Stomach (tissue), 9 donors: ENCODE results near the gene RFC5. TPM values are rescaled to one million over a fixed set of nuclear protein-coding genes. Genes with fewer than 3 reads are reported as not detected.

ENCODE experiments used
- DNase-seq, 2 donors: peaks; one replicate each; pipeline versions ENCODE4 v3.0.0 to v3.0.0-alpha.2; 2013 to 2019
- H3K27ac ChIP-seq, 5 donors: fragments of 200-600 bp in 4 of 5; sonication (generic) in 4 of 5; one replicate each; pipeline ENCODE4 v1.5.1; 2013 to 2019; ENCODE audit warnings: mild to moderate bottlenecking in 1 of 5, moderate library complexity in 1 of 5
- H3K27me3 ChIP-seq, 3 donors: fragments of 200-600 bp; sonication (generic); one replicate each; pipeline ENCODE4 v1.5.1; 2017 to 2019; ENCODE audit warnings: mixed run types in 1 of 3
- H3K36me3 ChIP-seq, 4 donors: fragments of 200-600 bp; sonication (generic); 1 replicate in 3 of 4; 2 replicates in 1 of 4; pipeline ENCODE4 v1.5.1; 2016 to 2019
- H3K4me1 ChIP-seq, 4 donors: fragments of 200-600 bp; sonication (generic); one replicate each; pipeline ENCODE4 v1.5.1; 2016 to 2019
- H3K4me3 ChIP-seq, 4 donors: fragments of 200-600 bp; sonication (generic) in 3 of 4; one replicate each; pipeline ENCODE4 v1.5.1; 2016 to 2019; ENCODE audit warnings: mild to moderate bottlenecking in 1 of 4
- H3K9me3 ChIP-seq, 4 donors: fragments of 200-600 bp; sonication (generic); one replicate each; pipeline ENCODE4 v1.5.1; 2016 to 2019
- EP300 ChIP-seq: sonication (generic); formaldehyde crosslinking; IDR thresholded peaks from one replicate; pipeline ENCODE4 v1.6.1; 2017; ENCODE audit warnings: antibody characterized with exemption
- POLR2A ChIP-seq, 4 donors: fragments of 450-650 bp; IDR thresholded peaks; one replicate each; pipeline ENCODE4 v1.6.1; 2016; ENCODE audit warnings: antibody characterized with exemption in 4 of 4, control low read depth in 2 of 4, mild to moderate bottlenecking in 1 of 4, moderate library complexity in 1 of 4
- POLR2AphosphoS5 ChIP-seq, 3 donors: sonication (generic); formaldehyde crosslinking; IDR thresholded peaks; one replicate each; pipeline ENCODE4 v1.6.1; 2016; ENCODE audit warnings: antibody characterized with exemption in 3 of 3
- WGBS, 5 donors: extraction: QIAGEN DNeasy Blood & Tissue Kit in 3 of 5; methylation state at CpG; one replicate each; pipeline versions ENCODE4 v1.1.5 to v1.1.7; 2013 to 2018; 5-methylcytosine and 5-hydroxymethylcytosine counted together
- intact Hi-C: fragments of 100-400 bp; cut with DNase I; formaldehyde crosslinking; loops from one replicate; pipeline ENCODE4 v1.15.1; 2023; ENCODE audit warnings: low total_unique reads
- polyA plus RNA-seq, 3 donors: library from polyadenylated mRNA; stranded (reverse); fragments of 200-250 nt; gene quantifications; one replicate each; pipeline ENCODE4 v1.2.3, GENCODE V29; 2013
- total RNA-seq, 5 donors: library from RNA; depleted of rRNA; stranded (reverse); fragments of >200 nt; gene quantifications; one replicate each; pipeline versions ENCODE4 v1.1.0 to v1.2.3, GENCODE V29; 2014 to 2016
- TF ChIP-seq, protein P1 (sequence below), 7 experiments: fragments of 450-650 bp in 4 of 7; fragments of 200-600 bp in 3 of 7; sonication (generic) in 3 of 7; IDR thresholded peaks; one replicate each; pipeline ENCODE4 v1.5.1; 2016 to 2019; ENCODE audit warnings: antibody characterized with exemption in 7 of 7, control low read depth in 2 of 7, mild to moderate bottlenecking in 1 of 7
- donor health status: healthy with polysubstance abuse.
- donor health status: Bipolar disorder and iron deficiency.
- donor health status: healthy.

Gene RFC5
- total and polyA plus RNA-seq, 8 donors, result 1.3 to 238 (median 10.7) TPM; not detected in 1

DNA sequence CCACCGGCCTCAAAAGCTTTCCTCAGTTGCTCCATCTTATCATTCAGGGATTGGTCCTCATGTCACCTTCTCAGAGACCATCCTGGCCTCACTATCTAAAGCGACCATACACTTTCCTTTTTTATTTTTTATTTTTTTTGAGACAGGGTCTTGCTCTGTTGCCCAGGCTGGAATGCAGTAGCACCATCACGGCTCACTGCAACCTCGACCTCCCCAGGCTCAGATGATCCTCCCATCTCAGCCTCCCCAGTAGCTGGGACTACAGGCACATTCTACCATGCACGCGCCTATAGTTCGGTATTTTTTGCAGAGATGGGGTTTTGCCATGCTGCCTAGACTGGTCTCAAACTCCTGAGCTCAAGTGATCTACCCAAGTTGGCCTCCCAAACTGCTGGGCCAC is 41.7 kb downstream of the RFC5 start:
- 87 to 95% (median 91%) methylated on average over 7 of the region's 7 CpGs for WGBS, 5 donors
- H3K36me3 ChIP-seq, result no peaks in the 10 kb centered on the region
- no peaks in the 10 kb centered on the region for H3K9me3 ChIP-seq
- intact Hi-C loops, result no loop called here
- TF ChIP-seq EP300, result no peak
- no peak for TF ChIP-seq POLR2AphosphoS5 (IDR thresholded peaks at IDR 0.05)
- TF ChIP-seq, protein P1, sequence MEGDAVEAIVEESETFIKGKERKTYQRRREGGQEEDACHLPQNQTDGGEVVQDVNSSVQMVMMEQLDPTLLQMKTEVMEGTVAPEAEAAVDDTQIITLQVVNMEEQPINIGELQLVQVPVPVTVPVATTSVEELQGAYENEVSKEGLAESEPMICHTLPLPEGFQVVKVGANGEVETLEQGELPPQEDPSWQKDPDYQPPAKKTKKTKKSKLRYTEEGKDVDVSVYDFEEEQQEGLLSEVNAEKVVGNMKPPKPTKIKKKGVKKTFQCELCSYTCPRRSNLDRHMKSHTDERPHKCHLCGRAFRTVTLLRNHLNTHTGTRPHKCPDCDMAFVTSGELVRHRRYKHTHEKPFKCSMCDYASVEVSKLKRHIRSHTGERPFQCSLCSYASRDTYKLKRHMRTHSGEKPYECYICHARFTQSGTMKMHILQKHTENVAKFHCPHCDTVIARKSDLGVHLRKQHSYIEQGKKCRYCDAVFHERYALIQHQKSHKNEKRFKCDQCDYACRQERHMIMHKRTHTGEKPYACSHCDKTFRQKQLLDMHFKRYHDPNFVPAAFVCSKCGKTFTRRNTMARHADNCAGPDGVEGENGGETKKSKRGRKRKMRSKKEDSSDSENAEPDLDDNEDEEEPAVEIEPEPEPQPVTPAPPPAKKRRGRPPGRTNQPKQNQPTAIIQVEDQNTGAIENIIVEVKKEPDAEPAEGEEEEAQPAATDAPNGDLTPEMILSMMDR (IDR thresholded peaks at IDR 0.05), result no peak
- TF ChIP-seq POLR2A (IDR thresholded peaks at IDR 0.05), result no peak
- H3K27me3 ChIP-seq, result no peaks in the 10 kb centered on the region
- DNase-seq, result no peak
- peak overlapping the region in 3 of 5 donors; percentile 97 to 99 (median 99) for H3K27ac ChIP-seq
- H3K4me1 ChIP-seq, result peaks cover 35 to 84% (median 74%) of the 10 kb centered on the region in 4 donors
- no peak overlapping the region for H3K4me3 ChIP-seq

DNA sequence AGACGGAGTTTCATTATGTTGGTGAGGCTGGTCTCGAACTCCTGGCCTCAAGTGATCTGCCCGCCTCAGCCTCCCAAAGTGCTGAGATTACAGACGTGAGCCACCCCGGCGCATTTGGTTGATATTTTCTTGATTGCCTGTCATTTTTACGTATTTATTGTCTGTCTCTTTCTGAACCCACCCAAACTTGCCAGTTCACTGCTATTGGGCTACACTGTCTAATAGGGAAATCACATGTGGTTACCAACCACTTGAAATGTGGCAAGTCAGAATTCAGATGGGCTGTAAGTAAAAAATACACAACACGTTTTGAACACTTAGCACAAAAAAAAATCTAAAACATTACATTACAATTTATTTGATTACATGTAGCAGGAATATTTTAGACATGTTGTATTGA is 42.4 kb downstream of the RFC5 start:
- intact Hi-C loops, result no loop called here
- no peak for DNase-seq
- Histone ChIP-seq H3K36me3 (no peaks in the 10 kb centered on the region), H3K9me3 (no peaks in the 10 kb centered on the region), H3K27me3 (no peaks in the 10 kb centered on the region), H3K4me3 (no peak overlapping the region), H3K4me1 (peaks cover 35 to 84% (median 74%) of the 10 kb centered on the region in 4 donors), H3K27ac (peak overlapping the region; percentile 28 to 99 (median 98))
- TF ChIP-seq POLR2AphosphoS5 (IDR thresholded peaks at IDR 0.05) (no peak), EP300 (no peak), POLR2A (IDR thresholded peaks at IDR 0.05) (no peak)
- TF ChIP-seq, protein P1 (IDR thresholded peaks at IDR 0.05), result no peak
- 86% methylated on average over 8 of the region's 8 CpGs for WGBS, 5 donors

DNA sequence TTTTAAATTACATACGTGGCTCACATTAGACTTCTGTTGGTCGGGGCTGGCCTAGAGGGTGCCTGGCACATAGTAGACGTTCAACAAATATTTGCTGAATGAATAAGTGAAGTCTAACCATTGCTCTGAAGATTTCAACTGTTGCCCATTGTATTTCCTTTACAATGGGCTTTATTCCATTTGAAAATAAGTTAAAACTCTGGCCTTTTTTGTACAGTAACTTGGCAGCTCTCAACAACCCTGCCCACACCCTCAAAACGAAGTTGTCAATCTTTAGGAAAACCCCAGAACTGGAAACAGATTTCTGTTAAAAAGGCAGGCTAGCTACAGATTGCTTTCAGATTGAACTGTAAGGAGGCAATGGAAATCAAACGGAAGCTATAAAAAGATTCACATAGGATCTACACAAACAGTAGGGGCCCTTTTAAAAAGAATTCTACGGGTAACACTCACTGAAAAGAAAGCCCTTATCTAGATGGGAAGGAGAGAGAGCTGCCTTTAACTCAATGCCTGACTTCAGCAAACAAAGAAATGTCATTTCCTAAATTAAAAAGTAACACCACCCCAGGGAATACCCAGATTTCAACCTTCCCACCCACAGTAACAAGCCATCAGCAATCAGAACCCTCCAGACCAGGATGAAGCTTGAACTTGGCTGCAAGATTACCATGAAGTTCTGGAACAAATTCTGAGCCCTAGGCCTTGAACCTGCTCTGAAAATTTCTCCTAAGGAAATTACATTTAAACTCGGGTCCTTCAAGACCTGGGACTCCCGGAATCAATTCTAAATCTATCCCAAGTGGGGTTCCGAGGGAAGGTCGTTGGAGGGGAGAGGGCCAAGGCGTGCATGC is 43.1 kb downstream of the RFC5 start:
- peak in 1 of 2 donors; percentile 25 for DNase-seq
- intact Hi-C loops, result no loop called here
- 7 to 19% (median 14%) methylated on average over 11 of the region's 11 CpGs for WGBS, 5 donors
- Histone ChIP-seq H3K4me3 (peak overlapping the region; percentile 65 to 83 (median 76)), H3K9me3 (no peaks in the 10 kb centered on the region), H3K27me3 (no peaks in the 10 kb centered on the region), H3K36me3 (no peaks in the 10 kb centered on the region), H3K27ac (peak overlapping the region; percentile 97 to 99 (median 98)), H3K4me1 (peaks cover 36 to 84% (median 72%) of the 10 kb centered on the region in 4 donors)
- TF ChIP-seq POLR2A (IDR thresholded peaks at IDR 0.05) (no peak), POLR2AphosphoS5 (IDR thresholded peaks at IDR 0.05) (no peak), EP300 (no peak)
- TF ChIP-seq, protein P1 (IDR thresholded peaks at IDR 0.05), result no peak

DNA sequence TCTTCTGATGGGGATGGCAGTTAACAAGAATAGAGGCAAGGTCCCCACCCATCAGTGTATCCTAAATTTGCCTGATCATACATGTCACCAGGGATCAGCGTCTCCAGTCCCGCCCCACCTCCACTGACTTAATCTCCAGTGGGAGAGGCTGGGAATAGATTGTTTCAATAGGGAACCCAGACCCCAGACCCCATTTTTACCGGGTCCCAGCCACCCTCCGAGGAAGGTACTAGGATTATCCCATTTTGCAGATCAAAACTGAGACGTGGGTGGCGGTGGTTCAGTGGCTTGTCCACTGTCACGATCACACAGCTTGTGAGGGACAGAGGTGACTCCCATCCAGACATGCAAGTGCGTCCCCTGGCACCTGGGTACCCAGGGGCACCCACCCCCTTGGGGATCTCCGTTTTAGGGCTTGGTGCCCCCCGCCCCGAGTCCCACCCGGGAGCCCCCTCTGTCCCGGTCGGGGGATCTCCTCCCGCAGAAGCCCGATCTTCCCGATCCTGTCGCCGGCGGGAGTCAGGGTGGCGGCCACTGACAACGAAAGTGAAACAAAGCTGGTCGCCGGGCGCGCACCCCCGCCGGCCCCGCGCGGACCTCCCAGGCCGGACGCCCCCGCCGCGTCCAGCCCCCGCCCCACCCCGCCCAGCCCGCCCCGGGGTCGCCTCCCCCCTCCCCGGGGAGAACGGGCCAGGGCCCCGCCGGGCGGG is 44.0 kb downstream of the RFC5 start:
- 1 to 4% (median 1%) methylated on average over 7 to 44 of the region's 46 CpGs for WGBS, 5 donors
- H3K4me3 ChIP-seq, result peak overlapping the region; percentile 65 to 83 (median 76)

More for the DNA sequence above, 44.0 kb downstream of the RFC5 start:
- Histone ChIP-seq H3K27ac (peak overlapping the region; percentile 97 to 99 (median 98)), H3K4me1 (peaks cover 31 to 84% (median 66%) of the 10 kb centered on the region in 4 donors), H3K27me3 (no peaks in the 10 kb centered on the region), H3K36me3 (no peaks in the 10 kb centered on the region), H3K9me3 (no peaks in the 10 kb centered on the region)
- peak; percentile 63 to 78 for DNase-seq
- TF ChIP-seq POLR2A (IDR thresholded peaks at IDR 0.05), result no peak
- no peak for TF ChIP-seq POLR2AphosphoS5 (IDR thresholded peaks at IDR 0.05)
- TF ChIP-seq, protein P1 (IDR thresholded peaks at IDR 0.05), result no peak
- TF ChIP-seq EP300, result no peak
- intact Hi-C loops, result no loop called here
